Measurements from ENCODE around the gene UGT1A3.
A peak's percentile ranks its signal among the peaks of the same experiment; 100 is the strongest.
"Not testable (repeated sequence)": the region's sequence is repeated elsewhere in the genome, so short reads cannot be mapped to it uniquely, and the experiment has no call there.

The UGT1A3 gene

DNA sequence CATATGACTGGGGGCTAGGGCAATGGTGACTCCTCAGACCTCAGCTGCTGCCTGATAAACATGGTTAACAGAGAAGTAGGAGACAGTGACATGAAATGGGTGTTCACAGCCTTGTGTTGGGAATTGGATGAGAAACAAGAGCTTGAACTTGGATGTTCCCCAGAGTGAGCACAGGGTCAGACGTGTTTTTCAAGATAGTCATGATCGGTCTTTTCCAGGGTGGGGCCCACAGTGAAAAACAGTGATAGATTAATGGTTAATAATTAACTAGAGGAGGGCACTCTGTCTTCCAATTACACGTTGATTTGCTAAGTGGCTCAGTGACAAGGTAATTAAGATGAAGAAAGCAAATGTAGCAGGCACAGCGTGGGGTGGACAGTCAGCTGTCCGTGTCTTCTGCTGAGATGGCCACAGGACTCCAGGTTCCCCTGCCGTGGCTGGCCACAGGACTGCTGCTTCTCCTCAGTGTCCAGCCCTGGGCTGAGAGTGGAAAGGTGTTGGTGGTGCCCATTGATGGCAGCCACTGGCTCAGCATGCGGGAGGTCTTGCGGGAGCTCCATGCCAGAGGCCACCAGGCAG, at the start of gene UGT1A3:
Gene UGT1A3 (plus strand): TSS at position 320 of the 579 bp plus-strand sequence. CDS start 85 bp downstream, at position 405.
- DNase-seq (ENCODE audit: low spot score): peak; percentile 36

DNA sequence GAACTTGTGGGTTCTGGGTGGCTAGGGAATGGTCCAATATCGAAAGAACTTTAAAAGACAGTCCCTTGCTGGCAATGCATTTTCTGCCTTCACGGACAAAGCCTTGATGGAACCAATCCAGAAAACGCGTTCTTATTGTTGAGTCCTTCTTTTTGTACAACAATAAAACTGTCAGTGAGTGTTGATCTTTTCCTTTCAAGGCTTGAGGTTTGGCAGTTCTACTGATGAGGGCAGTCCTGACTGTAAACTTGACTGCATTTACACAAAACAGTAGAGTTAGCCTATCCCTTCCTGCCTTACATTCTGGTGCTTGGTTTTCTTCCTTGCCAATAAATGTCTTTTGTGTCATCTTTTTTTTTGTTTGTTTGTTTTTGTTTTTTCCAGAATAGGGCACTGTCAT, 49.6 kb upstream of the UGT1A3 start:
- DNase-seq (ENCODE audit: low spot score): no peak

DNA sequence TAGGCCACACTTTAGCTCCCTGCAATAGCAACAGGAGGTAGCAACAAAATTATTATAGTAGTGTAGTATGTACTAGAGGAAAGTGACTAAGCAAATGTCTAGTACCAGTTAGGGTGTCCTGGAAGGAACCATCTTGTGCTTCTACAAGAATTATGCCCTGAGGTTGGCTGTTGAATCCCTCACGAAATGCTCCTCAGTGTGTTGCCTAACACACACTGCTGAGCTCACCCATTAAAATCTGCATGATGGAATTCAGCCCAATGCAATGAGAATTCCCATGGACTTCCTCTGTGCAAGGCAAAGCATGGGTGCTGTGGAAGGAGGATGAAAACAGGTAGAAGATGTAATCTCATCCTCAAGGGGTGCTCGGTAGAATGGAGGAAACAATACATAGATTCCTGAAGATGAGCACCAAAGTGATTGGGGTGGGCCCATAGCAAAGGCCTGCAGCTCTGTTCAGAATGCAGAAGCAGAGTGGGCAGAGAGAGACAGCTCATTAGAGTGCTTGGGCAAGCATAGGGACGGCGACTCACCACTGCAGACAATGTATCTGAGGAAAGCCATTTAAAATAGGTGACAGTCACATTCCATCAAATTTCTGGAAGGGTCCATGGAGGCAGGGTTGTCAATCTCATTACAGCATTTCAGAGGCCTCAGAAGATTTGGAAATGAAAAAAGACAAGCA, 48.3 kb upstream of the UGT1A3 start:
- no peak for DNase-seq (ENCODE audit: low spot score)

DNA sequence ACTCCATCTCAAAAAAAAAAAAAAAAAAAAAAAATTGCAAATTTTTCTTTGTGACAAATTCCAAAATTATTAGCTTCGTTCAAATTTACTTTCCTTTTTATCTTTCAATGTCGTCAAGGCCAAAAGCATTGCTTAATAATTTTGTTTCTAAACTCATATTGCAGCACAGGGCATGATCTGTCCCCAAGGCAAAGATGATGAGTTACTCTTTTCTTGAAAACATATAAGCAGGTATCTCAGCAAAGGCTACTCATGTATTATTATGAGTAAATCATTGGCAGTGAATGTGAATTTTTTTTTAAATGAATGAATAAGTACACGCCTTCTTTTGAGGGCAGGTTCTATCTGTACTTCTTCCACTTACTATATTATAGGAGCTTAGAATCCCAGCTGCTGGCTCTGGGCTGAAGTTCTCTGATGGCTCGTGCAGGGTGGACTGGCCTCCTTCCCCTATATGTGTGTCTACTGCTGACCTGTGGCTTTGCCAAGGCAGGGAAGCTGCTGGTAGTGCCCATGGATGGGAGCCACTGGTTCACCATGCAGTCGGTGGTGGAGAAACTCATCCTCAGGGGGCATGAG, 47.2 kb upstream of the UGT1A3 start, which contains the start of gene UGT1A7:
Gene UGT1A7 (plus strand): TSS at position 381 of the 579 bp plus-strand sequence. CDS start 37 bp downstream, at position 418.
- DNase-seq (ENCODE audit: low spot score): no peak

DNA sequence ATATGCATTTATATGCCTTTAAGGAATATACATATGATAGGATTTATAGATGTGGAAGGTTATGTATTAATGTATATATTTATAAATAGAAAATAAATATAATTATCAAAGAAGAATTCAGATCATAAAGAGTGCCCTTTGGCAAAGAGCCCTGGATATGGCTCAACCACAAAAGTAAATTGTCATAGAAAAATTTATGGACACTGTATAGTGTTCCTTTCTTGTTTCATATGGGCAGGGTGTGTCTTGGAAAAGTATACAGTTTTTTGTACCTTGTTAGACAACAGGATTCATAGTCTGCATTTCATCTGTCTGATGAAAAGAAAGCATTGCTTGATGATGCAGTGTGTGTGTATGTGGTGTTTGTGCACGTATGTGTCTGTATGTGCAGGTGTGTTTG, 44.2 kb upstream of the UGT1A3 start:
- no peak for DNase-seq (ENCODE audit: low spot score)

DNA sequence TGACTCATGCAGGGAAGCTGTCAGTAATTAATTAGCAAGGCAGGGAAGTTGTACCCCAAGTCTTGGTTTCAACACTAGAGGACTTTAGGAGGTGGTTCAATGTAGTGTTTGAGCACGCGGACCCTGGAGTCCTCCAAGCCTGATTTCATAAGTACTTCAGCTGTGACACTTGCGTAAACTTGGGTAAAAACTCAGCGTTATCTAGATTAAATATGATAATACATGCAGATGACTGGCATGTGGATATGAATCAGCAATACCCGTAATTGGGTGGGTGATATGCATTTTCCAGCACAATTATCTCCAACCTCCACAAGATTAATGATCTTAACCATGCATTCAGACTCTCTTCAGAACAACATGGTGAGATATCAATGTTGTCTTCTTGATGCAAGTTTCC, 41.9 kb upstream of the UGT1A3 start:
- no peak for DNase-seq (ENCODE audit: low spot score)

DNA sequence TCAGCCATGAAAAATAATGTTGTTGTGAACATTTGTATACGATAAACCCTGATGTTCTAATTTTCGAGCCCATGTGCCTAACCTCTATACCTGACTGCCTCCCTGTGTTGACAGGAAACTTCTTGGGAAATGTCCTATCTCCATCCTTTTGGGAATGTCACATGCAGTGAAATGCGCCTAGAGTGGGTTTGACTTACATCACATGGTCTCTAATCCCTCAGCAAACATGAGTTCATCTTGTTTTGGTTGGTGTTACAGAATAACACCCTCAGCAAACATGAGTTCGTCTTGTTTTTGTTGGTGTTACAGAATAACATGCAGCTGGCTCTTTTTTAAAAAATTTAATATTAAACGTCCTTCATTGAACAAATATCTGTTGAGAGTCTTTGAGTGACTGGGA, 40.5 kb upstream of the UGT1A3 start:
- no peak for DNase-seq (ENCODE audit: low spot score)

DNA sequence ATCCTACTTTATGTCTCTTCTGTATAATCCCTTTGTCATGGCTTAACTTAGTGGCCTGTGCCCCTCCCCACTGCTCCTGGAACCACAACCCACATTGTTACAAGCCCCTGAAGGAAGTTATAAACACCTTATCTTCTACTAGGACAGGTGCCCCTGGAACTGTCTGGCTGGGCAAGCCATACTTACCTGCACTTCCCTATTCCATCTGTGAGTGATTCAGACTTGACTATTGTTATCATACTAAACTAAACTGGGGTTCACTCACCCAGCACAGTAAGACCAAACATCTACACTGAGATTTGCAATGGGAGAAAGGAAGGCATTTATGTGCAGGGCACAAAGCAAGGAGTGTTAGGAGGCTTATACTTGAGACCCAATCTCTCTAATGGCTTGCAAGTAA, 39.8 kb upstream of the UGT1A3 start:
- DNase-seq (ENCODE audit: low spot score): no peak

DNA sequence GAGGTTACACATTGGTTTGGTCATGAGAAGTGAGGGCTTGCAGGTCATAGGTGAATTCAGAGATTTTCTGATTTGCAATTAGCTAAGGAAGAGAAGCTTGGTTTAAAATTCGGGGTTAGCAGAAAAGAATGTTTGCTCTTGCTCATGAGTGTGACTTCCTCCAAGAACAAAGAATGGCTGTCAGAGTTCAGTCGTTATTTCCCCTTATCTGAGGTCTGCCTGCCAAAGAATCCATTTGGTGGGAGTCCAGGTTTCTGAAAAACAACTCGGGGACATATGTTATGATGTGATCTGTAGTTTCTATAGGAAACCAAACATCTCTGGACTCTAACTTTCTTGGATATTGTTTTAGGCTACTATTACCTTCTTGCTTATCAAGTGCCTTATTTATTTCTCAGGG, 39.3 kb upstream of the UGT1A3 start:
- DNase-seq (ENCODE audit: low spot score): no peak

DNA sequence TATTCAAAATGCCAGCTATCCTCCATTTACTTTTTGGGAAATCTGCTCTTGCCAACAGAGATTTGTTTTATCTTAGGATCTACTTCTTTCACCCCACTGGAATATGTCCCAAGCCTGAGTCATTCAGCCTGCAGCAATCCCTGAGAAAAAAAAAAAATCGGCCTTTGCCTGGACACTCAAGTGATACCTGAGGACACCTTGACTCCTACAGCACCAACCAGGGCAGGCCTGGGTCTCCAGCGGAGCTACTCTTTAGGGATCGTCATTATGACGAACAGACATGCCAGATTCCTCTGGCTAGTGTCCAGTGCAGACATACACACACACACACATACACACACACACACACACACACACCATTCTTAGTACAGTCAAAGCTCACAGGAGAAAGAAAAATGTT, 38.4 kb upstream of the UGT1A3 start:
- no peak for DNase-seq (ENCODE audit: low spot score)

DNA sequence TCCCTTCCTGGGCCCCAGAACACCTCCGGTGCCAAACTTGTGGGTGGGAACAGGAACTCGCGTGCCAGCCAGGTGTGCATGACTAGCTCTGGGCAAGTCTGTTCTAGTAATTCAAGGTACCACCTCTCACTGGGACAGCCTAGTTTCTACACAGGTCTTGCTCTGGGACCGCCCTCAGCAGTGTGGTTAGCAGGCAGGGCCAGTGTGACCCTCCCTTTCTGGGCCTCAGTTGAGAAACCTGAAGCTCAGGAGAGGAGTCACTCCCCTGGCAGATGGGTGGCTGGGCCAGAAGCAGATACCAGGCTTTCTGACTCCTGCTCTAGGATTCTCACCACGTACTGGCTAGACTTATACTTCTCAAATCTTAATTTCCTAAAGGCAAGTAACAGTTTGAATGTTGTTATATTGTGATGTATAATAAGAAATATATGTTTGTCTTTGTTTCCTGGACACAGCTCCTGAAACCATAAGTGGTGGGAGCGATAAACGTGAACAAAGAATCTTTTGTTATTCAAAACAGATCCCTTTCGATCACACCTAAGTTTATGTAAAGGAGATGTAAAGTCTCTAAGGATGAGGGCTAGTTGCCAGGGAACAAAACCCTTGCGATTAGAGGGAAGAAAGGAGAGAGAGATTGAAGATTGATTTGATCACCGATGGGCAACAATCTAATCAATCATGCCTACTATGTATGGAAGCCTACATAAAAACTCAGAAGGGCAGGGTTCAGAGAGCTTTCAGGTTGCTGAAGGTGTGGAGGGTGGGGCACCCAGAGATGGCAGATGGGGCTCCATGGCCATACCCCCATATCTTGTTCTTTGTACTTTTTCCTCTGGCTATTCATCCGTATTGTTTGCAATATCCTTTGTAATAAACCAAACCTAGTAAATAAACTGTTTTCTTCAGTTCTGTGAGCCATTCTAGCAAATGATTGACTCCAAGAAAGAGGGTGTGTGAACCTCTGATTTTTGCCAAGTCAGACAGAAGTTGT, 37.1 kb upstream of the UGT1A3 start:
- DNase-seq (ENCODE audit: low spot score): peak; percentile 58

DNA sequence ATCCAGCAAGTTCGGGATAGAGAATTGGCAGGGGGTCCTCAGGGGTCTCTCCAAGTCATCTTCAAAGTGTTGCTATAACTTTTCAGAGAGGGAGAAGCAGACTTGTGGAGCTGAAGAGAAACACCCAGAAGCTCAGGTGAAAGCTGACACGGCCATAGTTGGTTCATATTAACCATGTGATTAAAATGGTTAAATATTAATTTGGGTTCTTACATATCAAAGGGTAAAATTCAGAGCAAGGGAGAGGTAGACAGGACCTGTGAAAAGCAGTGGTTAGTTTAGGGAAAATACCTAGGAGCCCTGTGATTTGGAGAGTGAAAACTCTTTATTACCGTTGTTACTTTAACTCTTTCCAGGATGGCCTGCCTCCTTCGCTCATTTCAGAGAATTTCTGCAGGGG, 36.2 kb upstream of the UGT1A3 start, which contains the start of gene UGT1A6:
Gene UGT1A6 (plus strand): TSS at position 243 of the 400 bp plus-strand sequence. CDS start 115 bp downstream, at position 358.
- DNase-seq (ENCODE audit: low spot score): peak; percentile 37

DNA sequence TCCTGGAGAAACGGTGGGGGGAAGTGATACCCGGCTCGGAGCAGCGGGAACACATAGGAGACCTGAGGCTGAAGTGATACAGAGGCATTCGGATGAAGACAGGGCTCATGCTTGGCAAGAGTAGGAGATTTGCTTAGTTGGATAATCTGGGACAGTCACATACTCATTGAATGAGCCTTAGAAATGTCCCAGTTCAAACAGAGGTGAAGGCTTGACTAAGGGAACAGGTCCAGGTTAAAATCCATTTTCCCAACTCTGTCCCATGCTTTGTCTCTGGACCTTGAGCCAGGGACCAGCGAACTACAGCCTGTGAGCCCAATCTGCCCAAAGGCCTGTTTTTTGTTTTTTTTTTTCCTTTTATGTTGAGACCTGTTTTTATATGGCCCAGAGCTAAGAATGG, 34.9 kb upstream of the UGT1A3 start:
- no peak for DNase-seq (ENCODE audit: low spot score)

DNA sequence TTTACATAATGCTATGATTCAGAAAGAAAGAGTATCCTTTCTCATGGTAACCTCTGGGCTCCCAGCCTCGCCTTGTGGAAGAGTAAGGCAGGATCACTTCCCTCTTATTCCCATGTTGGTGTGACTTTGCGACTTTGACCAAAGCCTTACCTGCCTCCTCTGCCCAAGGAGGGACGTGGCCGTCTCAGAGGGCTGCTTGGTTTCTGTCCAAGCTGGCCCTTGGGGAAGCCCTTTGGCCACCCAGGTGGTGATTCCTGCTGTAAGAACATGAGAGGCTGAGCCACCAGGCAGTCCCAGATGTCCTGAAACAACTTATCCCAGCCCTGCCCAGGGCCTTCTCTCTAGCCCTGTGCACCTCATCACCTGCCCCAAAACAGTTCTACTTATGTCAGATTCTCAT, 30.1 kb upstream of the UGT1A3 start:
- no peak for DNase-seq (ENCODE audit: low spot score)

DNA sequence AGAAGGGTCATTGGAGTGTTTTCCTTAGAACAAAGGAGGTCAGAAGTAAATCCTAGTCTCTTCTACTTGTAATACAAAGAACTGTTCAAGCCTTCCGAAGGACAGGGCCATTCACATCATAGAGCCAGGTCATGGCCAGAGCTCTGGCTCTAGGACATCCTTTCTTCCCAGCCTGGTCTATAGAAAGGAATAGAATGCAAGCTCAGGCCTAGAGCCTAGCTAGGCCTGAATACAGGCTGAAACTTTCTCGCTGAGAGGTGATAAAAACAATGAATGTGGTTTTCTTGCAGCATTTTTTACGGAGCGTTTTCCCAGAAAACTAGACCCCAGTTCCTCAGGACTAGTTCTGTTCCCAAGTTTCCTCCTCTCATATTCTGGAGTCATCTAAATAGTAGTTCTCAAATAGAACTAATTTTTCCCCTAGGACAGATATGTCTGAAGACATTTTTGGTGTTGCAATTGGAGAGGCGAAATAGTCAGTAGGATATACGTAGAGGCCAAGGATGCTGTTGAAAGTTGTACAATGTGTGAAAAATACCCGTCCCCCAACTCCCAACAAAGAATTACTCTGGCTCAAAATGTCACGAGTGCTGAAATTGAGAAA, 29.3 kb upstream of the UGT1A3 start:
- DNase-seq (ENCODE audit: low spot score): no peak

DNA sequence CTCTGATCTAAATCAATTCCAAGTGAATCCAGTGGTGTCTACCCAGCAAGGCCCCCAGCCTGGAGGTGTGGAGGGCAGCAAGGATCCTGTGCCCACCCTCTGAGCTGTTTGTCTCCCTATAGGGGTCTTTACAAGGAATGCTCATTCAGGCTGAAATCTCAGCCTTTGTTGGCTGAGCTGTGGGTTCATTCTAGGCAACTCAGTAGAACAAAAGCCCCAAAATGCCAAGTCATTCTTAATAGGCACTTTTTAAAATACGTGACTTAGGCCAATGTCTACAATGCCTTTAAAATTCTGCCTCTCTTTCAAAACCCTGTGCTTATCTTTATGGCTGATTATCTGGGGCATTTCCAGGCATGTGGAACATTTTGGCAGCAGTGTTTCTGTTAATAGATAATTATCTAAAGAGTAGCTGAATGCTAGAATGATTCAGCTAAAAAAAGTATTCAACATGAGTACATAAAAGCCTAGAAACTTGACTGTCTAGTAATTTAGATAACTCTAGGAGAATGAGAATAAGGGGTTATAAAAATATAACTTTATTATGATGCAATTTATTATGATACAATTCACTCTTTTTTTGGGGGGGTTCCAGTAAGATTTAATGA, 28.7 kb upstream of the UGT1A3 start:
- no peak for DNase-seq (ENCODE audit: low spot score)

DNA sequence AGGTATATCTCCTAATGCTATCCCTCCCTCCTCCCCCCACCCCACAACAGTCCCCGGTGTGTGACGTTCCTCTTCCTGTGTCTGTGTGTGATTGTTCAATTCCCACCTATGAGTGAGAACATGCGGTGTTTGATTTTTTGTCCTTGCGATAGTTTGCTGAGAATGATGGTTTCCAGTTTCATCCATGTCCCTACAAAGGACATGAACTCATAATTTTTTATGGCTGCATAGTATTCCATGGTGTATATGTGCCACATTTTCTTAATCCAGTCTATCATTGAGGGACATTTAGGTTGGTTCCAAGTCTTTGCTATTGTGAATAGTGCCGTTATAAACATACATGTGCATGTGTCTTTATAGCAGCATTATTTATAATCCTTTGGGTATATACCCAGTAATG, 28.0 kb upstream of the UGT1A3 start:
- DNase-seq (ENCODE audit: low spot score): not testable (repeated sequence)

DNA sequence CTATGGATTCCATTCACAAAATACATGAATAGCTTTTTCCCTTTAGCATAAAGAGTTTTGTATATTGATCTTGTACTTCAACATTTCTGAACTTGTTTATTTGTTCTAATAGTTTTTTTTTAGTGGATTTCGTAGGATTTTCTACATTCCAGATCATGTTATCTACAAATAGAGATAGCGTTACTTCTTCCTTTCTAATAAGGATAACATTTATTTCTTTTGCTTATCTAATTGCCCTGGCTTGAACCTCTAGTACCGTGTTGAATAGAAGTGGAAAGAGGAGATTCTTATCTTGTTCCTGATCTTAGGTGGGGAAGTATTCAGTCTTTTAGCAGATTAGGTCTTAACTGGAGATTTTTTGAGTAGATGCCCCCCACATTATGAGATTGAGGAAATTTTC, 26.6 kb upstream of the UGT1A3 start:
- DNase-seq (ENCODE audit: low spot score): no peak

DNA sequence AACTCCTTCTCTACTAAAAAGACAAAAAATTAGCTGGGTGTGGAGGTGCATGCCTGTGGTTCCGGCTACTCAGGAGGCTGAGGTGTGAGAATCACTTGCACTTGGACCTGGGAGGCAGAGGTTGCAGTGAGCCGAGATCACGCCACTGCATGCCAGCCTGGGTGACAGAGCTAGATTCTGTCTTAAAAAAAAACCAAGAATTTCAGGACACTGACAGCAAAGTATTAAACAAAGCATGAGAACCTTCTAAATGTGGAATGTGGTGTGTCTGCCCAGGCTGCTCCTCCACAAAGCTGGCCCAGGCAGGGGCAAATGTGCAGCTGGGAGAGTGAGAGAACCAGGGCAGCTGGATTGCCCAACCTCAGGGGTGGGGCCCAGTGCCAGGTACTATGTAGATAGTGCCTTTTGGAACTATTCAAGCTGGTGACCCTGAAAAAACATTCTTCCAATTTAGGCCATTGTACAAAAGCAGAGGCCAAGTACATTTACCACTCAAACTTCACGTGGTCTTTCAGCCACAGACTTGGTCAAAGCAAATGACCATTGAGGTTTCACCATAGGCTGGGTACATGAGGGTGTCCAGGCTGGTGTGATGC, 22.8 kb upstream of the UGT1A3 start:
- DNase-seq (ENCODE audit: low spot score): no peak

DNA sequence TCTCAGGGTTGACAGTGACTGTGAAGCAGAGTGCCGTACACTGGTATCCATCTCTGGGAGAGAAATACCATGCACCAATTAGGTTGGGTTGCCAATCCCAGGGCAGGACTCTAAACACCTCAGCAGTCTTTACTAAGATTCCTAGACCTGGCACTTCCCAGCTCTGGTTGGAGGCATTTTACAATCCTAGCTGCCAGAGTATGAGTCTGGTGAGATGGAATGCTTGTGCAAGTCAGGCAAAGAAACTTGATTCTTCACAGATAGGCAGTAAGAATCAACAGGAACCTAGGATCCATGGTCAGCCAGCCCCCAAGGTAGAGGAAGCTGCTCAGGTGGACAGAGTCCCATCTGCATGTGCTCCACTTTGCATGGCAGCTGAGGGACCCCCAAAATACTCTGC, 22.1 kb upstream of the UGT1A3 start:
- DNase-seq (ENCODE audit: low spot score): no peak
